ENCODE measurements around the gene SOCS2. TPM values are rescaled to one million over a fixed set of nuclear protein-coding genes. Genes with fewer than 3 reads are reported as not detected.

SOCS2 gene
- total and polyA plus RNA-seq, 2 of the 8 experiments (the other 6 are each of a cell fraction or from before 2014, with no cell fraction given) = 14.5 to 18.0 TPM

GRCh38 chr12:93583627-93584392 lies 11.3 kb downstream of the SOCS2 start:
- H3K4me3 ChIP-seq (ENCODE audit: extremely low read depth in 1 of 4, insufficient read depth in 2 of 4, low read depth in 3 of 4, low read length in 4 of 4) = peak overlapping the region in 1 of 4 experiments; percentile 40; a peak in 2 of 8 replicates
- TF ChIP-seq CTBP2 (IDR thresholded peaks at IDR 0.05; ENCODE audit: borderline replicate concordance, insufficient read depth, insufficient read length, low read length) (no peak), CEBPB (IDR thresholded peaks at IDR 0.05; ENCODE audit: low read depth, low read length) (0 out of 2 replicates have a peak, but pooled peaks have one; percentile 49), SP1 (IDR thresholded peaks at IDR 0.05; ENCODE audit: low read depth, low read length) (peak; percentile 56; the same call in 1 of the 2 replicates), POLR2AphosphoS5 (IDR thresholded peaks at IDR 0.05; ENCODE audit: low read depth, low read length) (no peak), BCL11A (IDR thresholded peaks at IDR 0.05; ENCODE audit: low read depth in 2 of 2, low read length in 2 of 2) (no peak), TBP (IDR thresholded peaks at IDR 0.05; ENCODE audit: low read depth, low read length) (0 out of 2 replicates have a peak, but pooled peaks have one; percentile 13), RAD21 (IDR thresholded peaks at IDR 0.05 in 1 of 2, conservative IDR thresholded peaks at IDR 0.05 in 1 of 2; ENCODE audit: low read depth in 2 of 2, low read length in 2 of 2) (no peak), KDM4A (IDR thresholded peaks at IDR 0.05; ENCODE audit: low read depth, low read length, severe bottlenecking) (no peak), MAX (IDR thresholded peaks at IDR 0.05) (no peak), ATF3 (IDR thresholded peaks at IDR 0.05; ENCODE audit: insufficient read depth, low read depth, low read length) (no peak)

More at GRCh38 chr12:93583627-93584392, 11.3 kb downstream of the SOCS2 start:
- Histone ChIP-seq H3K56ac (replicated peaks; ENCODE audit: insufficient read length, low read depth, low read length) (no peak overlapping the region), H4K91ac (replicated peaks; ENCODE audit: insufficient read length, low read length) (peak overlapping the region; percentile 15), H4K8ac (ENCODE audit: extremely low read depth, insufficient read depth, low read length) (no peak overlapping the region), H3K36me3 (ENCODE audit: control insufficient read depth in 2 of 4, insufficient read depth in 4 of 4, low read length in 3 of 4) (no peaks in the 10 kb centered on the region), H3K4ac (replicated peaks; ENCODE audit: insufficient read length, low read depth, low read length) (no peak overlapping the region), H2BK20ac (ENCODE audit: low read length) (peak overlapping the region; percentile 62), H3K9ac (replicated peaks in 1 of 4; ENCODE audit: extremely low read depth in 1 of 4, low read depth in 3 of 4, low read length in 3 of 4) (no peak overlapping the region), H3K9me3 (ENCODE audit: insufficient read depth in 2 of 2, low read depth in 1 of 2, low read length in 1 of 2) (no peaks in the 10 kb centered on the region), H3K27ac (ENCODE audit: low read depth, low read length) (no peak overlapping the region), H2BK5ac (ENCODE audit: low read depth, low read length) (peak overlapping the region; percentile 26; the same call in 1 of the 2 replicates), H3K79me2 (ENCODE audit: control insufficient read depth in 1 of 2, insufficient read depth in 2 of 2, low read length in 2 of 2) (no peaks in the 10 kb centered on the region), H4K20me1 (replicated peaks in 1 of 2; ENCODE audit: control insufficient read depth in 1 of 2, insufficient read depth in 2 of 2, low read length in 2 of 2) (no peaks in the 10 kb centered on the region), H4K5ac (ENCODE audit: insufficient read length, low read depth, low read length) (peak overlapping the region; percentile 84), H2AK5ac (ENCODE audit: low read depth, low read length) (no peak overlapping the region), H2BK15ac (ENCODE audit: low read length) (no peak overlapping the region), H3K18ac (ENCODE audit: extremely low read depth, low read length) (peak overlapping the region; percentile 64), H3K23ac (ENCODE audit: insufficient read length) (no peak overlapping the region), H3K23me2 (ENCODE audit: low read depth, low read length) (no peaks in the 10 kb centered on the region), H2BK12ac (ENCODE audit: low read depth, low read length) (peak overlapping the region; percentile 62; the same call in 1 of the 2 replicates), H3K4me1 (replicated peaks in 1 of 4; ENCODE audit: control insufficient read depth in 3 of 4, insufficient read depth in 4 of 4, low read length in 3 of 4) (peaks cover 3 to 18% (median 11%) of the 10 kb centered on the region in 4 experiments; a peak in 6 of 7 replicates), H2AFZ (ENCODE audit: low read length) (no peak overlapping the region), H3K79me1 (ENCODE audit: low read depth, low read length) (no peaks in the 10 kb centered on the region), H2BK120ac (replicated peaks; ENCODE audit: low read depth, low read length) (no peak overlapping the region), H3K27me3 (replicated peaks in 1 of 4; ENCODE audit: control insufficient read depth in 3 of 4, extremely low read depth in 1 of 4, insufficient read depth in 3 of 4, low read length in 3 of 4) (peaks cover 0 to 2% (median 0%) of the 10 kb centered on the region in 4 experiments; a peak in 1 of 7 replicates), H3K14ac (ENCODE audit: insufficient read length) (no peak overlapping the region), H3K4me2 (ENCODE audit: insufficient read depth in 1 of 2, low read depth in 2 of 2, low read length in 2 of 2) (peak overlapping the region; percentile 47 to 52; a peak in 2 of 4 replicates)
- DNase-seq (ENCODE audit: low read depth in 1 of 2, low spot score in 2 of 2) (no peak), FAIRE-seq (peak; percentile 89)
- ChIA-PET CTCF (ENCODE audit: partially characterized antibody) (interaction anchor here (0.5 to 3.1 kb wide), 6 partner anchors 10 to 519 kb away, joined by 3 to 23 read pairs (median 3); partner anchors contain the start of gene SOCS2), POLR2A (ENCODE audit: partially characterized antibody) (interaction anchor here (1.1 to 3.5 kb wide), 5 partner anchors 9 to 158 kb away, joined by 3 to 41 read pairs (median 8); partner anchors contain the start of gene SOCS2)
- WGBS, 2 experiments (ENCODE audit: extremely low coverage in 1 of 2, insufficient coverage in 1 of 2, insufficient read length in 1 of 2, insufficient replicate concordance in 2 of 2, low coverage in 1 of 2, low lambda C conversion rate in 2 of 2, missing lambda C conversion rate in 1 of 2) = 75% methylated on average over 5 of the region's 5 CpGs; no CpG with 5 or more reads in 1 of the 2 experiments
